ENCODE measurements around the gene FIZ1. TPM values are rescaled to one million over a fixed set of nuclear protein-coding genes. Genes with fewer than 3 reads are reported as not detected.
"Not testable (repeated sequence)": the region's sequence is repeated elsewhere in the genome, so short reads cannot be mapped to it uniquely, and the experiment has no call there.

Gene FIZ1
- total RNA-seq, 2 experiments from 2014 or later, result 15.3 to 16.9 TPM

DNA sequence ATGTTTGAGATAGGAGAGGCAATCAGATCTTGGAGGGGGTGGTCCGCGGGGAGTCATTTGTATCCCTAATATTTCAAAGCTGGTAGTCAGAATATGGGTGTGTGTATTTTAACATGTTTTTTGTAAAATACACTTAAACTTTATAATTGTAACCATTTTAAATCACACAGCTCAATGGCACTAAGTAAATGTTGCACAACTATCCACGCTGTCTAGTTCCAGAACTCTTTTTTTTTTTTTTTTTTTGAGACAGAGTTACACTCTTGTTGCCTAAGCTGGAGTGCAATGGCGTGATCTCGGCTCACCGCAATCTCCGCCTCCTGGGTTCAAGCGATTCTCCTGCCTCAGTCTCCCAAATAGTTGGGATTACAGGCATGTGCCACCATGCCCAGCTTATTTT is 15.4 kb downstream of the FIZ1 start:
- H3K4me3 Mint-ChIP-seq; H3K9me3 Mint-ChIP-seq; H3K36me3 Mint-ChIP-seq (ENCODE audit: low read depth); H3K27ac Mint-ChIP-seq; CTCF ChIA-PET; POLR2A ChIA-PET; DNase-seq: not testable (repeated sequence)
- Mint-ChIP-seq H3K4me1 (peaks cover 43% of the 10 kb centered on the region), H3K27me3 (peaks cover 21% of the 10 kb centered on the region)

DNA sequence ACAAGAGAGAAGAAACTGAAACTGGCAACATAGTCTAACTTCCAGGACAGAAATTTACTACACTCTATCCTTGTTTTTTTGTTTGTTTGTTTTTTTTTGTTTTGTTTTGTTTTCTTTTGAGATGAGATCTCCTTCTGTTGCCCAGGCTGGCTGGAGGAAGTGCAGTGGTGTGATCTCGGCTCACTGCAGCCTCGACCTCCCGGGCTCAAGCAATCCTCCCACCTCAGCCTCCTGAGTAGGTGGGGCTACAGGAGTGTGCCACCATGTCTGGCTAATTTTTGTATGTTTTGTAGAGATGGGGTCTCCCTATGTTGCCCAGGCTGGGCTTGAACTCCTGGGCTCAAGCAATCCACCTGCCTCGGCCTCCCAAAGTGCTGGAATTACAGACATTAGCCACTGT is 17.0 kb downstream of the FIZ1 start:
- Mint-ChIP-seq H3K27me3 (peaks cover 19% of the 10 kb centered on the region), H3K4me3 (peak overlapping the region; percentile 24), H3K4me1 (peaks cover 40% of the 10 kb centered on the region)
- CTCF ChIA-PET, result interaction anchor here (0.7 to 0.9 kb wide), 3 partner anchors 24 to 1419 kb away, joined by 3 to 5 read pairs (median 3); partner anchors contain the start of gene ZNF865
- H3K36me3 Mint-ChIP-seq (ENCODE audit: low read depth); H3K27ac Mint-ChIP-seq; H3K9me3 Mint-ChIP-seq; POLR2A ChIA-PET; DNase-seq: not testable (repeated sequence)

DNA sequence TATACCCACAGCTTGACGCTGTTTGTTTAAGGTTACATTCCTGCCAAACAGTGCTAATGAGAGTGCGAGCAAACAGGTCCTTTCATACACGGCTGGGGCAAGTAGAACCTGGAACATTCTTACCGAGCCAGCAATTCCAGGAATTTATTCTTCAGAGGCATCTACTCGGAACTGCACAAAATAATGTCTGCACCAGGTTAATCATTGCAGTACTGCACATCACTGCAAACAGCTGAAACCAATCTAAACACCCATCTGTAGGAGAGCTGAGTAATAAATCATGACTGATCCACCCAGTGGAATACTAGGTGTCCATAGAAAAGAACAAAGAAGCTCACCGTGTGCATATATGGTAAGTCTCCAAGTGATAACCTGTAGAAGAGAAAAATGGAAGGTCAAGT is 17.5 kb downstream of the FIZ1 start:
- Mint-ChIP-seq H3K36me3 (ENCODE audit: low read depth) (peaks cover 10% of the 10 kb centered on the region), H3K4me1 (peaks cover 35% of the 10 kb centered on the region), H3K27me3 (peaks cover 17% of the 10 kb centered on the region), H3K27ac (no peak overlapping the region), H3K9me3 (no peaks in the 10 kb centered on the region), H3K4me3 (peak overlapping the region; percentile 78)
- ChIA-PET CTCF (interaction anchor here (0.7 to 0.9 kb wide), 3 partner anchors 24 to 1418 kb away, joined by 3 to 5 read pairs (median 3); partner anchors contain the start of gene ZNF865), POLR2A (interaction anchor here (1.5 kb wide), 1 partner anchor 18 kb away, joined by 6 read pairs; the partner anchor contains the start of genes FIZ1 and ZNF524)
- DNase-seq, result no peak

DNA sequence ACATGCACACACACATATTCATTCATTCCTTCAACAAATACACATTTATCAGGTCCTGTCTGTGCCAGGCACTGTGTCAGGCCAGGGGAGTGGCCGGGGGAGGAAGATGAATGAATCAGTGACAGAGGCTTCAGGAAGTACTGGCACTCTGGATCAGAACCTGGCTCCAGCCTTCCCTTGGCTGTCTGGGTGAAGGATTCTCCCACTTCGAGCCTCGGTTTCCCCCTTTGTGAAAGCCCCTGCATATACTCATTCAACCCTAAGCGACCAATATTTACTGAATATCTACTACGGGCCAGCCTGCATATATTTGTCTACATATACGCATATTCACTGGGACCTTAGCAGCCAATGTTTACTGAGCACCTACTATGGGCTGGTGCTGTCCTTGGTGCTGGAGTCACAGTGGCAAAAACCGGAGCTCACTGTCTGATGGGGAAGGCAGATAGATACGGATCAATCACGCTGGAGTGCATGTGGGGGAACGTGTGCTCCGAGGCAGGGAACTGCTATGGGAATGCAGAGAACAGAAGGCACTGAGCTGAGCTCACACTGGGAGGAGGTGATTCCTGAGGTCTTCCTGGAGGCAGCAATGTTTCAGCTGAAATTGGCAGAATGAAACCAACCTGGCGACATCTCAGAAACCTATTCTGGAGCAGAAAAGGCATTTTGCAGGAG is 18.0 kb downstream of the FIZ1 start:
- POLR2A ChIA-PET, result interaction anchor here (1.5 kb wide), 1 partner anchor 18 kb away, joined by 6 read pairs; the partner anchor contains the start of genes FIZ1 and ZNF524
- CTCF ChIA-PET, result interaction anchor here (0.7 to 1.0 kb wide), 4 partner anchors 16 to 52 kb away, joined by 3 to 5 read pairs (median 3); partner anchors contain the start of gene ZNF865
- no peaks in the 10 kb centered on the region for H3K9me3 Mint-ChIP-seq
- peaks cover 31% of the 10 kb centered on the region for H3K4me1 Mint-ChIP-seq
- H3K27ac Mint-ChIP-seq, result peak overlapping the region; percentile 84
- H3K36me3 Mint-ChIP-seq (ENCODE audit: low read depth), result peaks cover 12% of the 10 kb centered on the region
- peak overlapping the region; percentile 78 for H3K4me3 Mint-ChIP-seq
- peak; percentile 42 for DNase-seq
- peaks cover 13% of the 10 kb centered on the region for H3K27me3 Mint-ChIP-seq

DNA sequence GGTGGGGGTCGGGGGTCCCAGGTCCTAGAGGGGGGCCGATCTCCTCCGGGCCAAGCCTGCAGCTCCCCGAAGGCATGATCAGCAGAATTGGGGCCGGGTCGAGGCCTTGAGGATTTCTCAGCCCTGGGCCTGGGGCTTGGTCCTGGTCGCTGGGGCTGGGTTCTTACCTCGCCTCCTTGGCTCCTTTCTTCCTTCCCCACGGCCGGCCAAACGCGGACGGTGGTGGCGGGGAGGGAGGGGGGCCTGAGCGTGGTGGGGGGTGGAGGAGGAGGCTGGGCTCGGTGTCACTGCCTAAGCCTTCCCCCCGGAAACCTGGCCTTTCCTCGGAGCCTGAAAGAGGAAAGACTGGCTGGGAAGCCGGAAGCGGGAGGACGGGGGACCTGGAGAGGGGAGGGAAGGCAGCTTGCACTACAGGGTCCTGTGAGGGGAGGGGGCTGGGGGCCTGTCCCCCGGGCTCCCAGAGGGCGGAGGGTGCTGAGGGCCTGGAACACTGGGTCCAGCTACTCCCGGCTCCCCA is 18.6 kb downstream of the FIZ1 start, which contains the start of gene ZNF579:
TSS of gene ZNF579 (minus strand) at position 221 of the 517 bp plus-strand sequence. CDS start 1,209 bp downstream, outside the sequence.
- POLR2A ChIA-PET, result interaction anchor here (1.5 kb wide), 1 partner anchor 19 kb away, joined by 6 read pairs; the partner anchor contains the start of genes FIZ1 and ZNF524
- Mint-ChIP-seq H3K4me1 (peaks cover 26% of the 10 kb centered on the region), H3K9me3 (no peaks in the 10 kb centered on the region), H3K4me3 (peak within 1 kb of the TSS; percentile 78), H3K27ac (peak within 1 kb of the TSS; percentile 84), H3K36me3 (ENCODE audit: low read depth) (peaks cover 12% of the 10 kb centered on the region), H3K27me3 (peaks cover 9% of the 10 kb centered on the region)
- peak; percentile 77 for DNase-seq
- CTCF ChIA-PET, result interaction anchor here (1.0 kb wide), 2 partner anchors 15 to 47 kb away, joined by 3 read pairs; no protein-coding TSS in a partner anchor

DNA sequence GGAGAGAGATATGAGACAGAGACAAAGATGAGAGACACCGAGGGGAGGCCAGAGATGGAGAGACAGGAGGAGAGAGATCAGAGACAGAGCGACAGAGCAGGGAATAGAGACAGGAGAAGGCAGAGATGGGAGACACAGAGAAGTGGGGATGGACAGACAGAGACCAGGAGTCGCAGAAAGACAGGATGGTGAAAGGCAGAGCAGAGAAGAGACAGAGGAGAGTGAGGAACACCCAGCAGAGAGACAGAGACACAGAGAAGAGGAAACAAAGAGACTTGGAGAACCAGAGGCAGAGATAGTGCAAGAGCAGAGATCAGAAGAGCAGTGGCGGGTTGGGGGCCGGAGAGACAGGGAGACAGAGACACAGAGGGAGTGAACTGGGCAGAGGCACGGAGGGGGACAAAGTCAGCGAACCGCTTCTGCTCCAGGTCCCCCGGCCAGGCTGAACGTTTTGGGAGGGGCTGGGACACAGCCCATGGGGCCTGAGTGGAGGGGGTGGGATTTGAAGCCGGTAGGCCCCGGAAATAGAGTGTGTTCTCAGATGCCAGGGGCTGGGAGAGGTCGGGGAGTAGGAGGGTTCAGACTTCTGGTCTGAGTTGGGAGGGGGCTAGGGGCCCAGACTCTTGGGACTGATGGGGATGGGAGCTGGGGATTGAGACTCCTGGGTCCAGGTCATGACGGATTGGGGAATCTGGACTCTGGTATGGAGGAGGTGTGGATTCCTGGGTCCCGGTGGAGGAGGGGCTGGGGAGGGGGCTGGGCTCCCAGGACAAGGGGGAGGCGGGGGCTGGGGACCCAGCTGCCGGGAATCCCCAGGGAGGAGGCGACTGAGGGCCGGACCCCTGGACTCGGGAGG is 19.3 kb downstream of the FIZ1 start:
- H3K9me3 Mint-ChIP-seq, result no peaks in the 10 kb centered on the region
- POLR2A ChIA-PET, result no interaction called here
- peak; percentile 26 for DNase-seq
- peak overlapping the region; percentile 78 for H3K4me3 Mint-ChIP-seq
- peaks cover 21% of the 10 kb centered on the region for H3K4me1 Mint-ChIP-seq
- H3K36me3 Mint-ChIP-seq (ENCODE audit: low read depth), result peaks cover 12% of the 10 kb centered on the region
- peak overlapping the region; percentile 83 for H3K27ac Mint-ChIP-seq
- H3K27me3 Mint-ChIP-seq, result peaks cover 4% of the 10 kb centered on the region
- CTCF ChIA-PET, result interaction anchor here (1.0 kb wide), 2 partner anchors 15 to 46 kb away, joined by 3 read pairs; no protein-coding TSS in a partner anchor

DNA sequence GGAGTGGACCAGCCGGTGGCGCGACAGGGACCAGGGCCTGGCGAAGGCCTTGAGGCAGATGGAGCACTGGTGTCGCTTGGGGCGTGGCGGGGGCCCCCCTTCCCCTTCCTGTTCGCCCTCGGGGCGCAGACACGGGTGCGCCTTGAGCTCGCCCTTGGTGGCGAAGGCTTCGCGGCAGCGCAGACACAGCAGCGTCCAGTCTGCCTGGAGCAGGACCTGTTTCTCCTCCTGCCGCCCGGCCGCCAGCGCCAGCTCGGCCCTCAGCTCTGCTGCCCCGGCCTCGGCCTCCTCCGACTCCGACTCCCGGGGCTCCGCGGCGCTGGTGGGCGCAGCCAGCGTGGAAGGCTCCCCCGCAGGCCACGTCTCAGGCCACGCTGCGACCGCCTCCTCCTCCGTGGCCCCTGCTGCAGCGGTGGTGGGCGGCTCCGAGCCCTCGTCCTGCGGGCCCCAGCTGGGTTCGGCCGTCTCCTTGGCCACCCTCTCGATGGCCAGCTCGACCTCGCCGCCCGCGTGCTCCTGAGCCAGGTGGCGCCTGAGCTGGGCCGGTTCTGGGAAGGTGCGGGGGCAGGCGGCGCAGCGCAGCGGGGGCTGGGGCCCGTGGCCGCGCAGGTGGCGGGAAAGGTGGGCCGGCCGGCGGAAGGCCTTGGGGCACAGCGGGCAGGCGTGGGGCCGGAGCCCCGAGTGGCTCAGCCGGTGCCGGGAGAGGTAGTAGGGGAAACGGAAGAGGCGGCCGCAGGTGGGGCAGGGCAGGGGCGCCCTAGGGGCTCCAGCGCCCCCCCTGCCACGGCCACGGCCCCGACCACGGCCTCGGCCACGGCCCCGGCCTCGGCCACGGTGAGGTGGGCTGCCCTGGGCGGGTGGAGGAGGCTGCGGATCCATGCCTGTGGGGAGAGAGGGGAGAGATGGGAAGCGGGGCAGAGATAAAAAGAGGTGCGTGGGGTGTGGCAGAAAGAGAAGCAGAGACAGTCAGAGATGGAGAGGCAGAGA is 20.3 kb downstream of the FIZ1 start:
- no peak for DNase-seq

DNA sequence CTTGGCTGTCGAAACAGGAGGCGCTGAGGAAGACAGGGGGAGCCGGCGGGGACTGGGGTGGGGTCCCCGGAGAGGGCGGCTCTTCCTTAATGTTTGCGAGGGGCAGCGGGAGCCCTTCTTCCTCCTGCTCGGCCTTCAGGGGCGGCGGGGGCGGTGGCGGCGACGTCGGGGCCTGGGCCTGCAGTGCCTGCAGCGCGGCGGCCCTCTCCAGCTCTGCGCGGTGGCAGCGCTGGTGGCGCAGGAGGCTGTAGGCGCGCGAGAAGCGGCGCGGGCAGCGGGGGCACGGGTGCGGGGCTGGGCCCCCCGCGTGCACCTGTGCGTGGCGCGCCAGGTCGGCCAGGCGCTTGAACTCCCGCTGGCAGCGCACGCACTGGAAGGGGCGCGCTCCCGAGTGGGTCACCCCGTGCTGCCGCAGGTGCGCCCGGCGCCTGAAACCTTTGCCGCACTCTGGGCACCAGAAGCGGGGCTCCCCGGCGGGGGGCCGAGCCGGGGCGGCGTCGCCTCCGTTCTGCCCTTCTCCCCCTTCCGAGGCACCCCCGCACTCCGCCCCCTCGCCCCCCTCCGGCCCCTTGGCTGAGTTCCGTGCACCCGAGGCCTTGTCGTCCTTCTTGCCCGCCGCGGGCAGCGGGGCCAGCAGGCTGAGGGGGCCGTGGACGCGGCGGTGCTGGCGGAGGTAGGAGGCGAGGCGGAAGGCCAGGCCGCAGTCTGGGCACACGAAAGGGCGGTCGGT is 21.1 kb downstream of the FIZ1 start:
- no peak overlapping the region for H3K4me3 Mint-ChIP-seq

More for the DNA sequence above, 20.3 kb downstream of the FIZ1 start:
- H3K4me3 Mint-ChIP-seq, result peak overlapping the region; percentile 78
- CTCF ChIA-PET, result no interaction called here
- H3K4me1 Mint-ChIP-seq, result peaks cover 21% of the 10 kb centered on the region
- H3K36me3 Mint-ChIP-seq (ENCODE audit: low read depth), result peaks cover 12% of the 10 kb centered on the region
- no peaks in the 10 kb centered on the region for H3K27me3 Mint-ChIP-seq
- H3K9me3 Mint-ChIP-seq, result no peaks in the 10 kb centered on the region
- peak overlapping the region; percentile 83 for H3K27ac Mint-ChIP-seq
- POLR2A ChIA-PET, result no interaction called here

DNA sequence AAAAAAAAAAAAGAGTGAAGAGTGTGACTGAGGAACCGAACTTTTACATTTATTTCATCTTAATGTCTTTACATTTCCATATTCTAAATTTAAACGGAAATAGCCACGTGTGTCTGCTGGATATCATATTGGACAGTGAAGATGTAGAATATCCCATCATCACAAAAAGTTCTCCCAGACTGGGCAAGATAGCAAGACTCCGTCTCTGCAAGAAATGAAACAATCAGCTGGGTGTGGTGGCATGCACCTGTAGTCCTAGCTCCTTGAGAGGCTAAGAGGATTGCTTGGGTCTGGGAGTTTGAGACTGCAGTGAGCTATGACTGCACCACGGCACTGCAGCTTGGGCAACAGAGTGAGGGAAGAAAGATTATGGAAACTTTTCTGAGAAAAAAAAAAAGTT is 22.6 kb downstream of the FIZ1 start:
- ChIA-PET CTCF (interaction anchor here (0.6 to 1.5 kb wide), 2 partner anchors 56 to 69 kb away, joined by 3 to 4 read pairs; no protein-coding TSS in a partner anchor), POLR2A (no interaction called here)
- DNase-seq, result no peak
- no peaks in the 10 kb centered on the region for H3K27me3 Mint-ChIP-seq
- peaks cover 17% of the 10 kb centered on the region for H3K4me1 Mint-ChIP-seq
- H3K9me3 Mint-ChIP-seq, result no peaks in the 10 kb centered on the region
- H3K36me3 Mint-ChIP-seq (ENCODE audit: low read depth), result peaks cover 12% of the 10 kb centered on the region
- H3K27ac Mint-ChIP-seq, result no peak overlapping the region
- H3K4me3 Mint-ChIP-seq, result no peak overlapping the region

More for the DNA sequence above, 21.1 kb downstream of the FIZ1 start:
- POLR2A ChIA-PET, result no interaction called here
- no peak for DNase-seq
- no peaks in the 10 kb centered on the region for H3K27me3 Mint-ChIP-seq
- H3K27ac Mint-ChIP-seq, result no peak overlapping the region
- H3K9me3 Mint-ChIP-seq, result no peaks in the 10 kb centered on the region
- peaks cover 21% of the 10 kb centered on the region for H3K4me1 Mint-ChIP-seq
- H3K36me3 Mint-ChIP-seq (ENCODE audit: low read depth), result peaks cover 12% of the 10 kb centered on the region
- CTCF ChIA-PET, result no interaction called here

DNA sequence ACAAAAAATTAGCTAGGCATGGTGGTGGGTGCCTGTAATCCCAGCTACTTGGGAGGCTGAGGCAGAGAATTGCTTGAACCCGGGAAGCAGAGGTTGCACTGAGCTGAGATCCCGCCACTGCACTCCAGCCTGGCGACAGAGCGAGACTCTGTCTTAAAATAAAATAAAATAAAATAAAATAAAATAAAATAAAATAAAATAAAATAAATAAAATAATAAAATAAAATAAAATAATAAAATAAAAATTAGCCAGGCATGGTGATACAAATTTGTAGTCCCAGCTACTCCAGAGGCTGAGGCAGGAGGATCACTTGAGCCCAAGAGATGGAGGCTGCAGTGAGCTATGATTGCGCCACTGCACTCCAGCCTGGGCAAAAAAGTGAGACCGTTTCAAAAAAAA is 25.4 kb downstream of the FIZ1 start:
- POLR2A ChIA-PET, result interaction anchor here (0.7 kb wide), 2 partner anchors 13 to 1385 kb away, joined by 3 to 4 read pairs; partner anchors contain the start of gene MBOAT7
- not testable (repeated sequence) for H3K36me3 Mint-ChIP-seq (ENCODE audit: low read depth); H3K4me1 Mint-ChIP-seq; H3K27ac Mint-ChIP-seq; H3K4me3 Mint-ChIP-seq; DNase-seq; H3K27me3 Mint-ChIP-seq; H3K9me3 Mint-ChIP-seq
- CTCF ChIA-PET, result interaction anchor here (0.6 kb wide), 2 partner anchors 51 to 380 kb away, joined by 3 to 4 read pairs; no protein-coding TSS in a partner anchor

DNA sequence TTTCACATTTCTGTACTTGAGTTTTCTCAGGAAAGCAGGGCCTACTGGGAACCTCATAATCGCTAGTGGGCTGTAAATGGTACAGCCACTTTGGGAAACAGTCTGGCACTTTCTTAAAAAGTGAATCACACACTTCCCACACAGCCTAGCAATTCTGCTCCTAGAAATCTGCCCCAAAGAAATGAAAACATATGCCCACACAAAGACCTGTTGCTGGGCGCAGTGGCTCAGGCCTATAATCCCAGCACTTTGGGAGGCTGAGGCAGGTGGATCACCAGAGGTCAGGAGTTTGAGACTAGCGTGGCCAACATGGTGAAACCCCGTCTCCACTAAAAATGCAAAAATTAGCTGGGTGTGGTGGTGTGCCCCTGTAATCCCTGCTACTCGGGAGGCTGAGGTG is 29.8 kb downstream of the FIZ1 start:
- H3K9me3 Mint-ChIP-seq; H3K4me1 Mint-ChIP-seq; H3K27ac Mint-ChIP-seq; H3K4me3 Mint-ChIP-seq; POLR2A ChIA-PET; H3K27me3 Mint-ChIP-seq; DNase-seq; CTCF ChIA-PET; H3K36me3 Mint-ChIP-seq (ENCODE audit: low read depth): not testable (repeated sequence)
